HG03103 (cell line): Measurements from ENCODE around the gene HOXA9.

Experiments
- ATAC-seq: cut with Tn5 transposase; IDR thresholded peaks from one replicate; pipeline ENCODE4 v1.9.1; 2021; ENCODE audit warnings: low read depth; ENCODE audit not compliant: unreplicated experiment

Gene HOXA9

DNA sequence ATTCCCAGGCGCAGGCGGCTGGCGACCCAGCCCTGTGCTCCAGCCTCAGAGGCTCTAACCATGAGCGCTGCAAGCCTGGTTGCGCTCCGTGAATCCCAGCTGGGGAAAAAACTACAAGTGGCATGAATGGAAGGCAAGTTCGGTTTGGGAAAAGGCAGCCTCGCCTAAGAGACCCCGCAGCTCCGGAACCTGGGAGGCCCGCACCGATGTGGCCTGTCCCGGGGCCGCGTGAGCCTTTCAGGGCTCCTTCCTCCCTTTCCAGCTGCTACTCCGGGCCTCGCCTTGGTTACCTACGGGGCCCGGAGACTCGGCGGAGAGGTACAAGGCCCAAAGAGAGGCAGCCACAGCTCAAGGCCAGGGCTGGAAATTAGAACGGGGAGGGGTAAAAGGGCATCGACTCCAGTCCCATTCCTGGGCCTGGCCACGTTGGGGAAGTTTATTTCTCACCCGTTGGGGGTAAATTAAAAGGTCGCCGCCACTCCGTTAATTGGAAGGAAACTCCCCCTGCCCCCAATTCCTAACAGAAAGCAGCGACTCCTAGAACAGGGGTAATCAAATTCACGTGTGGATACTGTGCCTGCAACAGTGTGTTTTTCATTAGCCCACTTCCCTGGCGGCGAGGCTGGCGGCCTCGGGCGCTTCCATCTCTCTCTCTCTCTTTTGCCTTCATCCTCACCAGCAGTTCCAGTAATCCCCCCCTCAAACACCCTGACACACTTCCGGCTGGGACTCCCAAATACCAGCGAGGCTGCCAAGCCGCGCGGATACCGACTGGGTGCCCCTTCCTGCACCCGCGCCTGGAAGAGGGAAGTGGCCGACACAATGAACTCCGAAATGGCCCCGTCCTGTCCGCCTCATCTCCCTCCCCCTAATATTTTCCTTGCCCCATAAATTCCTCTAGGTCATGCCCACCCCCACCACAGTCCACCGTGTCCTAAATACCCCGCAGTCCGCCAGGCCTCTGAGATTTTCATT is 1.5 kb upstream of the HOXA9 start:
- ATAC-seq = no peak

DNA sequence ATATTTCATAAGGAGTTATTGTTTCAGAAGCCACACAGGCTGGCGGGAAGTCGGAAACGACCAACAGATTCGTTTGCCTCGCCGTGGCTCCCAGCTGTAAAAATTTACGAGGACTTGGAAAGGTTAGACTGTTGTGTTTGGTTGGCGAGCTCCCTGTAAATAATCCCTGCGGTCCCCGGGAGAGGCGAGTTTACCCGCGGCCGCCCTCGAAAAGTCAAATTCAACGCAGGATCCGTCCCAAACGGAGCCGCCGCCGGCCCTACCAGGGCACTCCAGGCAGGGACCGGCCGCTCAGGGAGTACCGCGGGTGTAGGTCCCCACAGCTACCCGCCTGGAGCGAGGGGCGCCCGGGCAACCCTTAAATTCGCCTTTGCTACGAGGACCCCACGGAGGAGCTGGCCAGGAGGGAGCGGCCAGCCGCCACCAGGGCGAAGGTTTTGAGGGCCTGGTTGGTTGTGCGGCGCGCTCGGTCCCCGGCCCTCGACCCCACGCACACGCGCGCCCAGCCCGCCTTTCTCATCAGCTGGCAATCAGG is 726 bp upstream of the HOXA9 start:
- no peak for ATAC-seq

DNA sequence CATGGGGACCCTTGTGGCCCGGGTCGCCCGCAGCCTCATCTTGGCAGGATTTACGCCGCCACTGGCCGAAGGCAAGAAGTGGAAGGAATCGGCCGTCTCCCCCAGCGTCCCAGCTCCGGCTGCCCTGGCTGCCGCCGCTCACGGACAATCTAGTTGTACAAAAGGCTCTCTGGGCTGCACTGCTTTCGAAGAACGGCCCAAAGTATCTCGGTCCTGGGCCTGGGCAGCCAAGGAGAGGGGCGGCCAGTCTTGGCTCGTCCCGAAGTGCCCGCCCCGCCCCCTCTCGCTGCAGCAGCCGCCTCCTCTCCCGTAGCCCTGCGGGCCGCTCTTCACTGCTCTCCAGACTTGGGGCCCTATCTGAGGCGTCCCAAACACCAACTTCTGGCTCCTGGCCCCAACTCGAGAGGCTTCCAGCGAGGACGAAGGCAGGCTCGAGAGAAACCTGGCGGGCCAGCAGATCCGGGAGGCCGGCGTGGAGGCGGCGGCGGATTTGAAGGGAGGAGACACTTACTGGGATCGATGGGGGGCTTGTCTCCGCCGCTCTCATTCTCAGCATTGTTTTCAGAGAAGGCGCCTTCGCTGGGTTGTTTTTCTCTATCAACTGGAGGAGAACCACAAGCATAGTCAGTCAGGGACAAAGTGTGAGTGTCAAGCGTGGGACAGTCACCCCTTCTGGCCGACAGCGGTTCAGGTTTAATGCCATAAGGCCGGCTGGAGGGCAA is 809 bp downstream of the HOXA9 start:
- ATAC-seq = no peak

DNA sequence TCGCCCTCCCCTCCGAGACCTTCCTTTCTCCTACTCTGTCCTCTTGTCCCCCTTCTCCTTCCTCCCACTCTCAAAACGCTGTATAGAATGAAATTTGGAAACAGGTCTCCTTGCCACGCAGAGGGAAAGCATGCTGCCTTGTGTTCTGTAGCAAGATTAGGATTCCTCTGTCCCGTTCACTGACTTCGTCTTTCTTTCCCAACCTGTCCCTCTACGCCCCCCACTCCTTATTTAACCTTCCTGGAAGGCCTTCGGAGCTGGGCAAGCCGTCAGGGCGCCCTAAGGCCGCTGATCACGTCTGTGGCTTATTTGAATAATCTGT is 1.3 kb downstream of the HOXA9 start:
- ATAC-seq = no peak

DNA sequence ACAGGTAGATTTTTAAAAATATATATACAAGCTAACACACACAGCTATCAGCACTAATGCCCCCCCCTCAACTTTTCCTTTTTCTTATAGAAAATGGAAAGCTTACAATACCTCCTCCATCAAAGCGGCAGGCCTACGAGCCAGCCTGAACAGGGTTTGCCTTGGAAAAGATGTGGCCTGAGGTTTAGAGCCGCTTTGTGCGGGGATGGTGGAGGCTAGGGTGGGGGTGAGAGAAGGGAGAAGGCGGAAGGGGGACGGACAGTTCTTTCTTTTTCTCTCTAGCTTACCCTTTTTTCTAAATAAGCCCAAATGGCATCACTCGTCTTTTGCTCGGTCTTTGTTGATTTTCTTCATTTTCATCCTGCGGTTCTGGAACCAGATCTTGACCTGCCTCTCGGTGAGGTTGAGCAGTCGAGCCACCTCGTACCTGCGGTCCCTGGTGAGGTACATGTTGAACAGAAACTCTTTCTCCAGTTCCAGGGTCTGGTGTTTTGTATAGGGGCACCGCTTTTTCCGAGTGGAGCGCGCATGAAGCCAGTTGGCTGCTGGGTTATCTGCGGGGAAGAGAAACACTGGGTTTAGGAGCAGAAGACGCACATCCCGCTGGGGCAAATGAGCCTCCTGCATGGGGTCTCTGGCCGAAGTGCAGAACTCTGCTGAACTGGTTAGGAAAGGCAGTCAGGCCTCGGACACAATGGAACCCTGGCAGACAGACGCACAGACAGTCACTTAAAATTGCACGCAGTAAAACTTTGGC is 1.9 kb downstream of the HOXA9 start:
- ATAC-seq = no peak

DNA sequence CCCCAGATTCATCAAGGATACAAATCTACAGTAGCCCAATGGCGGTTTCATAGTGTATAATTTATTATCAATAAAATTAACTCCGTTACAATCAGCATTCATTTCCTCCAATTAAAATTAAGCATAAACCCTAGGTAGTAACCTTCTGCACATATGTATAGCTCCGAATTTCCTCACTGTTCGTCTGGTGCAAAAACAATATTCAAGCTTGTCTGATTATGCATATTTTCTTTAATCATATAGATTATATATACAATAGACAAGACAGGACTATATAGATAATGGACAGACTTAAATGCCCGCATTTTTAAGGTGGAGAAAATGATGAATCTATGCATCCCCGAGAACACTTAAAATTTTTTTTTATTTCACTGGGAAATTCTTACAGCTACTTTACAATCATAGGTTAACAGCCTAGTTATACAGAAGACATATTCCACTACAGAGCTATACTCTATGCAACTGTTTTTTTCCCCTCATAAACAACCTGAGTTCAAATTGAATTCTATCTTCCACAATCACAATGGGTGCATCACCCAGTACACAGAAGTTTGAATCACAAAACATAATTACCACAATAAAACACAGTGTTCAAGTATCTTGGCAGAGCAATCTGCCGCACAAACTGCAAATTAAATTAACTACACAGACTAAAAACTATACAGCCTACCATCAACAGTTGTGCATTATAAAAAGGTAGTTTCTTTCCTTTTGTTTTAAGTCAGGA is 2.6 kb downstream of the HOXA9 start:
- ATAC-seq = no peak

DNA sequence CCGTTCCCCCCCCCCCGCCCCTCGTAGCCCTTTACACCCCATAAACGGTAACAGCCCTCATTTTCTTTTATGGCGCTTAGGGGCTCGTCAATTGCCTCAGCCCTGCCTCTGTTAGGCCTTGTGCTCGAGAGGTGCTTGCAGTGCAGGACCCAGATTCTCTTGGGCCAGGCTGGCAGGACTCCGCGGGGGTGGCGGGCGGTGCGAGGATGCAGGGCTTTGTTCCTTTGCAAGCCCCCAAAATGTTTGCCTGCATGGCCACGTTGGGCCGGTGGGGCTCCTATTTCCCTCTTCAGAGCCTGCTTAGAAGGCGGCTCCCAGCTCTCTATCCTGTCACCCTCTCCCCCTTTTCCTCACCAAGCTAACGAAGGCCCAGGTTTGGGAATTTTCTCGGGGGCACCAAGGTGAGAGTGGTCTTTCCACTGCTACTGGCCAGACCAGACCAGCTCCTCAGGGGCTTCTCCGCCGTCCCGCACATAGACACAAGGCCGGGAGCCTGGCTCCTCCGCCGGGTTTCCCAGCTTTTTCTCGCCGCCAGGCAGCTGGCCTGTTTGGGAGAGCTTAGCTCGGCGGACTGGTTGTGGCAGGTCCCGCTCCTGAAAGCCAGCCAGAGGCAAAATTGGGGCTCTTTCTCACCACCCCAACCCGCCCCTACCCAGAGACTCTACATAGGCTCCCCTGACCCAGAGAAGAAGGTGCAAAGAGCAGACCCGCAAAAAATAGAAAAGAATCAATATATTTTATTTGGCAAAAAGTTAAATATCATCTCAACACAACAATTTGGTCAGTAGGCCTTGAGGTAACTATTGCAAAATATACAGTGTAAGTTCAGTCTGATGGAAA is 3.4 kb downstream of the HOXA9 start:
- ATAC-seq = no peak

DNA sequence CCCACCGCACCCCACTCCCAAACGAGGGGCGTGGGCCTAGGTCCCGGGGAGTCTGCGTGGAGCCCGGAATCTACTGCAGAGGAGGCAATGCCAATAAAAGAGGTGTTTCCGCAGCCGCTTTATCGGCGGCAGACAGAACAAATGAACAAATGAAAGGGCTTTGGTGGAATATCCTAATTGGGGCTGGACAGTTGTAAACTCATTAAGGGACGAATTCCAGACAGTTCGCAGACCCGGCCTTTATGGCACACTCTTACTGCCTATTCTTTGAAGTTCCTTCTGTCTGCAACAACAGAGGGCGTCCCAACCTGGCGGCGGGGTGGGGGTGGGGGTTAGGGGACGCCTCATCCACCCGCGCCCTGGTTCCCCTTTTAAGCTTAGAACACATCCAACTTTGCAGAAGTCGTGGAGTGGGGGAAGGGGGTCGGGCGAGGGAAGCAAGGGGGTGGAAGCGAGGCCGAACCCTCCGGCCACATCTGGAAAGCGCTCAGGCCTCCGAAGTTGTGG is 4.1 kb downstream of the HOXA9 start:
- ATAC-seq = no peak

DNA sequence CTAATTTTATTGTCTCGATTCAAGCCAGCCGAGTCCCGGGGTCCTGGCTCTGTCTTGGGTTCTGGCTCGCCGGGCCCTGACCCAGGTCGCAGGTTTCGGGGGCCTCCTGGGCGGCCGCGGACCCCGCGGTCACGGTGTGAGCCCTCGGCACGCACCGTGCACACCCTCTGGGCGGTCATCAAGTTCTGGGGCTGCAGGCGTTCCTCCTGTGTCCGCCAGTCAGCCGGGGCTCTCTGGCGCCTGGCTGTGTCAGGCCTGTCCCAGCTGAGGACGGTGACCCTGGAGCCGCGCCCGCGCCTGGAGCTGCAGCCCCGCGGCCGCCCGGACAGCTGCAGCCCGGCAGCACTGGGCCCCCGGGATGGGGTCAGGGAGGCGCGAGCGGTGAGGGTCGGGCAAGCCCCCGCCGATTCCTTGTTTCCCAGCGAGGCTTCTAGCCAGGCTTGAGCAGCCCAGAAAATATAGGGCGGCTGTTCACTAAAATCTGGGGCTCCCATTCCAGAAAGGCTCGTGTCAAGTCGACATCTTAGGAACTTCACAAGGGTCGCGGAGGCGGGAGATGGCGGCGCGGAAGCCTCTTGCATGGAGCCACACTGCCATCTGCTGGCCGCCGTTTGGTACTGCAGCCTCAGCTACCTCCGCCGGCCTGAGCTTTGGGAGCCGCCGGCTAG is 4.7 kb downstream of the HOXA9 start:
- ATAC-seq = no peak

DNA sequence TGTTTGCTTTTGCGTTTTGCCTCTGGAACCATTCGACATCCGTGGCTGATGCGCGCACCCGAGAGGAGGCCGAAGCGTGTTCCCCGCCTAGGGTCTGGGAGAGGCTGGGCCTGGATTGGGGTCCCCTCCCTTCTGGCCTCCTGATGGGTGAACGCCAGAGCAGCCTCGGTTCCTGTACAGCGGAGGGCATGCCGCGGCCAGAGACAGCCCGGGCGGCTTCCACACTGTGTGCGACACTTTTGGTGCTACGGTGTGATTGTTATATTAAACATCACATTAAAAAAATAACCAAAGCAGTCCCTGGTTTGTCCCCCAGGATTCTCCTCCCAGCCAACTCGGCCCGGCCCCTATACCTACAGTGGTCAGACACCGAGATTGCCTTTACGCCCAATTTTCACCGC is 5.2 kb downstream of the HOXA9 start:
- no peak for ATAC-seq

DNA sequence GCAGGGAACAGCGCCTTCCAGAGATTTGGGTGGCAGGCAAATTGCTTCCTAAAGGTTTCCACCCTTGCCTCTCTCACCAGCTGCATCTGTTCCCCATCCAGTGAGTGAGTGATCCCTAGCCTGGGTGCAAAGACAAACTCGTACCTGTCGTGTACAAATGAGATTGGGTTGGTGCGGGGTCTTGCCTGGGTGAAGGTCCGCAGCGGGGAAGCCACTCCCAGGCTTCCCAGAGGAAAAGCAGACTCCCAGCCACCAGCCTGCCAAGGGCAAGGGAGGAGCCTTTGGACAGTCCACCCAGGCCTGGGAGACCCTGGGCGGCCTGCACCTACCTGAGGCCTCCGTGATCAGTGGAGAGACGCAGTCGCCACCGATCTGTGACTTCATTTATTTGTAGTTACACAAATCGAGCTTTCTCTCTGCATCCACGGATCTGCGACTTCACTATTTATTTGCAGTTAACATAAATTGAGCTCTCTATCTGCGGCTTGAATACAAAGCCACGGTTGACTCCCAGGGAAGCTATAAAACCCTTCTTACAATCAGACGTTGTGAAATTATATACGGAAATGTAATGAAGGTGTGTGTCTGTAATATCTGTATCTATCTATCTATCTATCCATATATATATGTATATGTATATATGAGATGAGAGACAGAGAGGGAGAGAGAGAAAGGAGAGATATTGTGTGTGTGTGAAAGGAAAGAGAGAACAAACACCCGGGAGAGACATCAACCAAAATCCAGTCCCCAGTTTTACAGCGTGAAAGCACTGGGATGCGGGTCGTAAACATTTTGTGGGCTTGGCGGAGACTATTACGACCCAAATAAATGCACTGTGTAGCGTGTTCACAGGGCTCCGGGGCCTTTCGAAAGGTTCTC is 5.8 kb downstream of the HOXA9 start:
- ATAC-seq = no peak

DNA sequence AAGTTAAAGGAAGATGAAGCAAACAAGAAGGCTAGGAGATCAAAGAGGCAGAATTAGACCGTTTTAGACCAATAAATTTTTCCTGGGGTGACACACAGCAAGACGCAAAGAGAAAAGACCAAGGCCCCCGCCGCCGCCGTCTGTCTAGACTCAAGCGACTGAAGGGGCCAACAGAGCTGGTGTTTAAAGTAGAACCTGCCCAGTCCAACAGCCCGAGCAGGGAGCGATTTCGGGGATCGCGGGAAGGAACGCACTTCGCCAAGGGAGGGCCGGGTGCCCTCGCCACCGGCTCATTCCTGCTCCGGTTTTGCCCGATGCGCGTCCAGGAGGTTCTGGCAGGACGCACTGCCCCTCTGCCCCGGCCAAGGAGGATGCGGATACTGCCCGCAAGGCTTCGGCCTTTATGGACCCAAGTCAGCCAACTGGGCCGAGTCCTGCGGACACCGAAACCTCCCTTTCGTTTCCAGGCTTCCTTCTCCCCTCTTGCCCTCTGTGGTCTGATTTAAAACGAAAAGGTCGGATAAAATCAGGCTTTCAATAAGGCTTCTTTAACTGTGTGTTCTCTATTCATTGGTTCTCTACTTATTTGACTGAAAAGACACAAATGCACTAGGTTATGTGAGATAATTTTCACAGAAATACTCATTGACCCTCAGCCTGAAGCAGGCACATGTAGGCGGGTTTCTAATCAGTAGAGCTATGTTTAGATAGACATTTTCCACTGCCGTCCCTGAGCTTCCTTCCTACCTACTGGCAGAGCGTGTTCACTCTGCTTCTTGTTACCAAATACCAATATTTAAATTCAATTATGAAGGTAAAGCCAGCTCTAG is 6.7 kb downstream of the HOXA9 start:
- ATAC-seq = no peak

DNA sequence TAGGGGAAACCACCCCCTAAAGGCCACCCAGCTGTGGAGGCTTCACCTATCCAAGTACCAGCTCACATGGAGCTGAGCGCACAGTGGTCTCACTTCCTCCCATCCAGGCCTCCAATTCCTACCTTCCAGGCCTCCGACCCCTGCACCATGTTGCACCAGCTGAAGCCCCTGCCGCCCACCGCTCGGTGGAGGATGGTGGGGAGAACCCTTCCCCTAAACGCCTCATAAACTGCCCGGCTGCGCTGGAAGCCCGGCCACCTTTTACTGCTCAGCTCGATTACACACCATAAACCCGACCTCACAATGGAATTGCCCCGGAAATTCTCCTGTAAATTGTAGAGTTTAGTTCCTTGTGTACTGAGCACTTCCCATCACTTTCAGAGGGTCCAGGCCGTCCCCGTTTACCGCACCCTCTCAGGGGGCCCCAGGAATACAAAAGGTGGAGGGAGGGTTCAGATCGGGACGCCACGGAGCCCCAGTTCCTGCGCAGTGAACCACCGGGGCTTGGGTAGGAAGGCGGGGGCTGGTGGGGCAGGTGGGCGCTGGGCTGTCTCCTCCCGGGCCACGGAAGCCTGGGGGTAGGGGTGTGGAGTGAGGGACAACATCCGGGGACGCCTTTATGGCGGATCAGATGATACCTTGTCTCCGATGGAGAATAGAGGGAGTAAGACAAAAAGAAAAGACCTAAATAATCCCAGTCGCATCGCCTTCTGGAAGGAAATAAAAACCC is 7.5 kb downstream of the HOXA9 start:
- no peak for ATAC-seq

DNA sequence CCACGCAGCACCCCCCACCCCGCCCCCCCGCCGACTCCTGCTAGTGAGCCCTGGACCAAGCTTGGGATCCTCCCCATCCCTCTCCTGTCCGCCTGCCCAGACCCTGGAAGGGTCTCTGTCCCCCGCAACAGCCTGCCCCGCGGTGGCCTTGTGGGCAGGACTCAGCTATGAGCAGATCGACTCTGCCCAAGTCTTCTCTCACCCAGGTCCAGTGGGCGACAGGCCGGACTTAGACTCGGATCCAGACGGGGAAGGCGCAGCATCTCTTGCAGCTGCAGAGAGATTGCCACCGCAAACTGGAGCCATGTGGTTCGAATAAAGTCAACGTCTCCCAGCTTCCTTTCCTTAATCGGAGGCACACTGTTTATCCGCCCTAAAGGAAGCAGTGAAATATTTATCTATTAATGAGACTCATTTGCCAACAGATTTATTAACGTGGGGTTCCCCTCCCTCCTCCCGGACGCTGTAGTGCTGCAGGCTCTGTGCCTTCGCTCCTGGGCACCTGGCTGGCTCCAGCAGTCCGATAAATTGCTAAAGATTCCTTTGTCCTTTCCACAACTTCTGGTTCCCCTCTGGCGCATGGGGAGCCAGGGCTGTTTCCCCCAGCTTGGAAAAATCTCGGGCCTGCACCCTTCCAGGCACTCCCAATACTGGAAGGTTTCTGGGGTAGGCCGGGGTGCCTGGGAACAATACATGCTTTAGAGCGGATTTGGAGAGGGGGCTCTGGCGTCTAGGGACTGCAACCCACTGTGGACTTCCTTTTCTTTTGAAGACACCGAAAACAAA is 8.2 kb downstream of the HOXA9 start:
- no peak for ATAC-seq

DNA sequence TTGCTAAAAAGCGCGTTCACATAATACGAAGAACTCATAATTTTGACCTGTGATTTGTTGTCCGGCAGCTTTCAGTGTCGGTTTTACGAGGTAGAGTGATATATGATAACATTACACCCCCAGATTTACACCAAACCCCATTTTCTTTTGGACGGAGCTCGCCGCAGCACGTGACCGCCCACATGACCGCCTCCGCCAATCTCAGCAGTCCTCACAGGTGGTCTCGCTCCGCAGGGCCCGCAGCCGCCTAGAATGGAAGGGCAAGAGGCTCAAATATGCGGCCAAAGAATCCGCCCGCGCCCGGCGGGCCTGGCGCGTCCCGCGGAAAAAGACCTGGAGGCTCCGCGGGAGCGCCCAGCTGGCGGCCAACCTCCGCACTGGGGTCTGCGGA is 8.8 kb downstream of the HOXA9 start, which contains the start of gene HOXA7:
TSS of gene HOXA7 (minus strand) at position 168 of the 391 bp plus-strand sequence. CDS start at position 38, 130 bp downstream.
- no peak for ATAC-seq
